Measurements from ENCODE around the gene GRID1.
A peak's percentile ranks its signal among the peaks of the same experiment; 100 is the strongest.

The GRID1 gene

GRCh38 chr10:86335257-86335656 is 31.3 kb downstream of the GRID1 start:
- no peak for ATAC-seq

- no peak for ATAC-seq
Observed at GRCh38 chr10:86334488-86335085, 32.0 kb downstream of the GRID1 start.

- no peak for ATAC-seq
Observed at GRCh38 chr10:86333826-86334487, 32.6 kb downstream of the GRID1 start.

- ATAC-seq = peak in 1 of 2 donors; percentile 11
Observed at GRCh38 chr10:86331861-86332260, 34.7 kb downstream of the GRID1 start.

GRCh38 chr10:86330778-86331763 is 35.5 kb downstream of the GRID1 start:
- ATAC-seq = no peak

- ATAC-seq = no peak
Observed at GRCh38 chr10:86329896-86330680, 36.5 kb downstream of the GRID1 start.

GRCh38 chr10:86329093-86329710 is 37.4 kb downstream of the GRID1 start:
- no peak for ATAC-seq

- no peak for ATAC-seq
Observed at GRCh38 chr10:86327954-86328725, 38.5 kb downstream of the GRID1 start.

- ATAC-seq = no peak
Observed at GRCh38 chr10:86325158-86325557, 41.4 kb downstream of the GRID1 start.

- ATAC-seq = no peak
Observed at GRCh38 chr10:86321568-86321967, 45.0 kb downstream of the GRID1 start.

- no peak for ATAC-seq
Observed at GRCh38 chr10:86319676-86320075, 46.9 kb downstream of the GRID1 start.

GRCh38 chr10:86317949-86318725 is 48.5 kb downstream of the GRID1 start:
- no peak for ATAC-seq

- ATAC-seq = no peak
Observed at GRCh38 chr10:86316990-86317389, 49.6 kb downstream of the GRID1 start.

GRCh38 chr10:86316274-86316835 is 50.2 kb downstream of the GRID1 start:
- no peak for ATAC-seq

GRCh38 chr10:86315549-86315942 is 51.0 kb downstream of the GRID1 start:
- ATAC-seq = no peak

- ATAC-seq = no peak
Observed at GRCh38 chr10:86314616-86315548, 51.7 kb downstream of the GRID1 start.

- ATAC-seq = no peak
Observed at GRCh38 chr10:86313621-86314041, 53.0 kb downstream of the GRID1 start.

GRCh38 chr10:86312701-86313270 is 53.8 kb downstream of the GRID1 start:
- ATAC-seq = no peak

- ATAC-seq = no peak
Observed at GRCh38 chr10:86311906-86312305, 54.7 kb downstream of the GRID1 start.

All from activated CD4-positive, CD25-positive, alpha-beta regulatory T cell treated with anti-CD3 and anti-CD28 coated beads, Interleukin-2, amount 50 U/mL, for 24 hours (primary cell).